ENCODE measurements around the gene STPG1.

DNA sequence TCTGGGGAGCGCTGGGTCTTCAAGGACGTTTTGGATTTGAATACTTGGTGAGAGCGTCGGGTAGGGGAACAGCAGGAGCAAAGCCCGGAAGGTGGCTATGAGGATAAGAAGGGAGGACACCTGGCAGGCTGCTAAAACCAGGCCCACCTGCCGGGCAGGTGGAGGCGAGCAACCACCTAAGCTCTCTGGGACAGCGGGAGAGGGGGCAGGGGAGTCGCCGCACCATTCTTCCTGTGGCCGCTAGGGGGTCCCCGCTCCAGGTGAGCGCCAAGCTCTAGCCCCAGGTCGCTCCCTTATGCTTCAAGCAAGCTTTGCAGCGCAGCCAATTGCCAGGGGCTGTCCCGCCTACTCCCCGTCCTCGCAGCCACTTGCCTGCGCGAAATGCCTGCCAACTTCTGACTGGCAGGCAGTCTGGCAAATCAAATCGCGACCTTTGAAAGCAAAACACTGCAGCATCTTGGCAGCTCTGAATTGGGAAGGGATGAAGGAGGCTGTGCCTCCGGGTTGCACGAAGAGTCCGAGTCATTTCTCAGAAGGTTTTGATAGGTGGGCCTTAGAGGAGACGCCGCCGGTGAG is 1.8 kb upstream of the STPG1 start, which contains the start of gene NIPAL3:
- TF ChIP-seq POLR2A (IDR thresholded peaks at IDR 0.05; ENCODE audit: low read depth, low read length) (no peak), POLR2AphosphoS5 (IDR thresholded peaks at IDR 0.05; ENCODE audit: low read depth, low read length) (no peak), TAF1 (IDR thresholded peaks at IDR 0.05; ENCODE audit: borderline replicate concordance, low read depth, low read length) (no peak)
